ENCODE results near the gene KRTAP1-5.
"Not testable (repeated sequence)": the region's sequence is repeated elsewhere in the genome, so short reads cannot be mapped to it uniquely, and the experiment has no call there.

Gene KRTAP1-5

GRCh38 chr17:41026715-41027471 lies at the start of gene KRTAP1-5:
Gene KRTAP1-5, minus strand, starts transcription at chr17:41027208. Its CDS starts 53 bp downstream, at chr17:41027155.
- Histone ChIP-seq H3K36me3 (ENCODE audit: control insufficient read depth in 5 of 5, insufficient read depth in 5 of 5, low read length in 5 of 5) (no peaks in the 10 kb centered on the region), H3K4me3 (ENCODE audit: low read depth in 1 of 5, low read length in 5 of 5) (no peak within 1 kb of the TSS), H3K4me1 (ENCODE audit: control insufficient read depth in 5 of 5, insufficient read depth in 5 of 5, low read length in 5 of 5) (no peaks in the 10 kb centered on the region), H3K9ac (ENCODE audit: low read length in 5 of 5) (no peak within 1 kb of the TSS), H3K27ac (ENCODE audit: low read depth, low read length) (no peak within 1 kb of the TSS), H3K27me3 (ENCODE audit: control insufficient read depth in 5 of 5, insufficient read depth in 4 of 5, low read length in 5 of 5) (peaks cover 0 to 8% (median 0%) of the 10 kb centered on the region in 5 donors), H3K9me3 (ENCODE audit: control insufficient read depth in 5 of 5, low read length in 5 of 5) (peaks cover 0 to under 1% (median 0%) of the 10 kb centered on the region in 5 donors)

GRCh38 chr17:41076788-41077187 lies 49.8 kb upstream of the KRTAP1-5 start:
- no peaks in the 10 kb centered on the region for H3K4me1 ChIP-seq (ENCODE audit: control insufficient read depth in 5 of 5, insufficient read depth in 5 of 5, low read length in 5 of 5)
- H3K9me3 ChIP-seq (ENCODE audit: control insufficient read depth in 5 of 5, low read length in 5 of 5) = no peaks in the 10 kb centered on the region
- no peak overlapping the region for H3K4me3 ChIP-seq (ENCODE audit: low read depth in 1 of 5, low read length in 5 of 5)
- no peaks in the 10 kb centered on the region for H3K36me3 ChIP-seq (ENCODE audit: control insufficient read depth in 5 of 5, insufficient read depth in 5 of 5, low read length in 5 of 5)
- no peaks in the 10 kb centered on the region for H3K27me3 ChIP-seq (ENCODE audit: control insufficient read depth in 5 of 5, insufficient read depth in 4 of 5, low read length in 5 of 5)
- no peak overlapping the region for H3K9ac ChIP-seq (ENCODE audit: low read length in 5 of 5)
- H3K27ac ChIP-seq (ENCODE audit: low read depth, low read length) = no peak overlapping the region

- H3K27ac ChIP-seq (ENCODE audit: low read depth, low read length) = no peak overlapping the region
- H3K36me3 ChIP-seq (ENCODE audit: control insufficient read depth in 5 of 5, insufficient read depth in 5 of 5, low read length in 5 of 5) = no peaks in the 10 kb centered on the region
These were observed 46.7 kb upstream of the KRTAP1-5 start for GRCh38 chr17:41073676-41074075.

GRCh38 chr17:41071606-41072360 lies 44.8 kb upstream of the KRTAP1-5 start:
- Histone ChIP-seq H3K9ac (ENCODE audit: low read length in 5 of 5) (no peak overlapping the region), H3K36me3 (ENCODE audit: control insufficient read depth in 5 of 5, insufficient read depth in 5 of 5, low read length in 5 of 5) (no peaks in the 10 kb centered on the region), H3K4me1 (ENCODE audit: control insufficient read depth in 5 of 5, insufficient read depth in 5 of 5, low read length in 5 of 5) (no peaks in the 10 kb centered on the region), H3K4me3 (ENCODE audit: low read depth in 1 of 5, low read length in 5 of 5) (no peak overlapping the region), H3K27me3 (ENCODE audit: control insufficient read depth in 5 of 5, insufficient read depth in 4 of 5, low read length in 5 of 5) (no peaks in the 10 kb centered on the region), H3K27ac (ENCODE audit: low read depth, low read length) (no peak overlapping the region), H3K9me3 (ENCODE audit: control insufficient read depth in 5 of 5, low read length in 5 of 5) (no peaks in the 10 kb centered on the region)

More at GRCh38 chr17:41073676-41074075, 46.7 kb upstream of the KRTAP1-5 start:
- no peaks in the 10 kb centered on the region for H3K4me1 ChIP-seq (ENCODE audit: control insufficient read depth in 5 of 5, insufficient read depth in 5 of 5, low read length in 5 of 5)
- H3K9ac ChIP-seq (ENCODE audit: low read length in 5 of 5) = no peak overlapping the region
- H3K9me3 ChIP-seq (ENCODE audit: control insufficient read depth in 5 of 5, low read length in 5 of 5) = no peaks in the 10 kb centered on the region
- H3K27me3 ChIP-seq (ENCODE audit: control insufficient read depth in 5 of 5, insufficient read depth in 4 of 5, low read length in 5 of 5) = no peaks in the 10 kb centered on the region
- no peak overlapping the region for H3K4me3 ChIP-seq (ENCODE audit: low read depth in 1 of 5, low read length in 5 of 5)

- H3K36me3 ChIP-seq (ENCODE audit: control insufficient read depth in 5 of 5, insufficient read depth in 5 of 5, low read length in 5 of 5) = no peaks in the 10 kb centered on the region
- H3K27ac ChIP-seq (ENCODE audit: low read depth, low read length) = no peak overlapping the region
- no peaks in the 10 kb centered on the region for H3K4me1 ChIP-seq (ENCODE audit: control insufficient read depth in 5 of 5, insufficient read depth in 5 of 5, low read length in 5 of 5)
- no peaks in the 10 kb centered on the region for H3K27me3 ChIP-seq (ENCODE audit: control insufficient read depth in 5 of 5, insufficient read depth in 4 of 5, low read length in 5 of 5)
- H3K9me3 ChIP-seq (ENCODE audit: control insufficient read depth in 5 of 5, low read length in 5 of 5) = no peaks in the 10 kb centered on the region
- no peak overlapping the region for H3K9ac ChIP-seq (ENCODE audit: low read length in 5 of 5)
- no peak overlapping the region for H3K4me3 ChIP-seq (ENCODE audit: low read depth in 1 of 5, low read length in 5 of 5)
These were observed 42.0 kb upstream of the KRTAP1-5 start for GRCh38 chr17:41069031-41069430.

GRCh38 chr17:41067281-41067680 lies 40.3 kb upstream of the KRTAP1-5 start:
- Histone ChIP-seq H3K9me3 (ENCODE audit: control insufficient read depth in 5 of 5, low read length in 5 of 5) (no peaks in the 10 kb centered on the region), H3K36me3 (ENCODE audit: control insufficient read depth in 5 of 5, insufficient read depth in 5 of 5, low read length in 5 of 5) (no peaks in the 10 kb centered on the region), H3K27me3 (ENCODE audit: control insufficient read depth in 5 of 5, insufficient read depth in 4 of 5, low read length in 5 of 5) (no peaks in the 10 kb centered on the region), H3K27ac (ENCODE audit: low read depth, low read length) (no peak overlapping the region), H3K4me1 (ENCODE audit: control insufficient read depth in 5 of 5, insufficient read depth in 5 of 5, low read length in 5 of 5) (no peaks in the 10 kb centered on the region), H3K4me3 (ENCODE audit: low read depth in 1 of 5, low read length in 5 of 5) (no peak overlapping the region), H3K9ac (ENCODE audit: low read length in 5 of 5) (no peak overlapping the region)

- no peak within 1 kb of the TSS for H3K4me3 ChIP-seq (ENCODE audit: low read depth in 1 of 5, low read length in 5 of 5)
- H3K9ac ChIP-seq (ENCODE audit: low read length in 5 of 5) = no peak within 1 kb of the TSS
- no peaks in the 10 kb centered on the region for H3K9me3 ChIP-seq (ENCODE audit: control insufficient read depth in 5 of 5, low read length in 5 of 5)
- H3K36me3 ChIP-seq (ENCODE audit: control insufficient read depth in 5 of 5, insufficient read depth in 5 of 5, low read length in 5 of 5) = no peaks in the 10 kb centered on the region
- no peak within 1 kb of the TSS for H3K27ac ChIP-seq (ENCODE audit: low read depth, low read length)
- H3K27me3 ChIP-seq (ENCODE audit: control insufficient read depth in 5 of 5, insufficient read depth in 4 of 5, low read length in 5 of 5) = no peaks in the 10 kb centered on the region
- no peaks in the 10 kb centered on the region for H3K4me1 ChIP-seq (ENCODE audit: control insufficient read depth in 5 of 5, insufficient read depth in 5 of 5, low read length in 5 of 5)
These were observed 39.0 kb upstream of the KRTAP1-5 start, which contains the start of gene KRTAP2-4 for GRCh38 chr17:41065829-41066624. Gene KRTAP2-4, minus strand, starts transcription at chr17:41065879. Its CDS starts 34 bp downstream, at chr17:41065845.

- not testable (repeated sequence) for H3K9me3 ChIP-seq (ENCODE audit: control insufficient read depth in 5 of 5, low read length in 5 of 5); H3K9ac ChIP-seq (ENCODE audit: low read length in 5 of 5); H3K36me3 ChIP-seq (ENCODE audit: control insufficient read depth in 5 of 5, insufficient read depth in 5 of 5, low read length in 5 of 5); H3K4me3 ChIP-seq (ENCODE audit: low read depth in 1 of 5, low read length in 5 of 5); H3K27ac ChIP-seq (ENCODE audit: low read depth, low read length); H3K4me1 ChIP-seq (ENCODE audit: control insufficient read depth in 5 of 5, insufficient read depth in 5 of 5, low read length in 5 of 5); H3K27me3 ChIP-seq (ENCODE audit: control insufficient read depth in 5 of 5, insufficient read depth in 4 of 5, low read length in 5 of 5)
These were observed 38.1 kb upstream of the KRTAP1-5 start for GRCh38 chr17:41065016-41065689.

GRCh38 chr17:41064301-41064700 lies 37.3 kb upstream of the KRTAP1-5 start:
- H3K9me3 ChIP-seq (ENCODE audit: control insufficient read depth in 5 of 5, low read length in 5 of 5) = no peaks in the 10 kb centered on the region
- no peaks in the 10 kb centered on the region for H3K36me3 ChIP-seq (ENCODE audit: control insufficient read depth in 5 of 5, insufficient read depth in 5 of 5, low read length in 5 of 5)
- H3K4me3 ChIP-seq (ENCODE audit: low read depth in 1 of 5, low read length in 5 of 5) = no peak overlapping the region
- no peak overlapping the region for H3K9ac ChIP-seq (ENCODE audit: low read length in 5 of 5)
- H3K27me3 ChIP-seq (ENCODE audit: control insufficient read depth in 5 of 5, insufficient read depth in 4 of 5, low read length in 5 of 5) = peaks cover 0 to 5% (median 0%) of the 10 kb centered on the region in 5 donors
- no peak overlapping the region for H3K27ac ChIP-seq (ENCODE audit: low read depth, low read length)
- no peaks in the 10 kb centered on the region for H3K4me1 ChIP-seq (ENCODE audit: control insufficient read depth in 5 of 5, insufficient read depth in 5 of 5, low read length in 5 of 5)

Data from subcutaneous abdominal adipose tissue (tissue), 5 donors.